ENCODE data around the gene PTGS1. TPM values are rescaled to one million over a fixed set of nuclear protein-coding genes. Genes with fewer than 3 reads are reported as not detected.

Gene PTGS1
- total and polyA plus RNA-seq, 9 of the 15 experiments (the other 6 are each of a cell fraction or from before 2014, with no cell fraction given), result 3.4 to 12.9 (median 5.3) TPM

- 4% methylated on average over 11 of the region's 11 CpGs for WGBS (ENCODE audit: insufficient coverage, low coverage, missing lambda C conversion rate)
- CTCF ChIA-PET (ENCODE audit: low intra/inter-chr PET ratio), result interaction anchor here (0.6 to 6.0 kb wide), 7 partner anchors 121 to 459 kb away, joined by 3 to 88 read pairs (median 5); no protein-coding TSS in a partner anchor
- POLR2A ChIA-PET, result interaction anchor here (0.6 to 2.5 kb wide), 5 partner anchors 84 to 249 kb away, joined by 3 to 11 read pairs (median 3); no protein-coding TSS in a partner anchor
- BruUV-seq (replicated peaks), result no TSS peak
- Histone ChIP-seq H3K27ac (ENCODE audit: extremely low read depth, low read depth, low read length) (no peak overlapping the region), H3K4me1 (replicated peaks in 1 of 2; ENCODE audit: control insufficient read depth in 2 of 2, insufficient read depth in 2 of 2, low read length in 2 of 2) (peaks cover 0 to 4% of the 10 kb centered on the region in 2 experiments; a peak in 1 of 5 replicates), H3K27me3 (ENCODE audit: control insufficient read depth in 2 of 2, insufficient read depth in 2 of 2, low read length in 2 of 2) (no peaks in the 10 kb centered on the region; a peak in 1 of 5 replicates), H4K20me1 (replicated peaks; ENCODE audit: control insufficient read depth, insufficient read depth, low read length) (no peaks in the 10 kb centered on the region; the same call in 1 of the 2 replicates), H3K4me2 (ENCODE audit: insufficient read depth, low read length) (no peak overlapping the region), H3K79me2 (ENCODE audit: control insufficient read depth, insufficient read depth, low read length) (no peaks in the 10 kb centered on the region), H3K9ac (ENCODE audit: insufficient read depth in 1 of 2, low read depth in 2 of 2, low read length in 2 of 2) (no peak overlapping the region), H2AFZ (ENCODE audit: low read depth, low read length) (no peak overlapping the region), H3K9me3 (replicated peaks; ENCODE audit: control insufficient read depth, insufficient read depth, low read depth, low read length) (no peaks in the 10 kb centered on the region; the same call in 1 of the 2 replicates), H3K9me1 (ENCODE audit: control insufficient read depth, insufficient read depth, low read length) (no peaks in the 10 kb centered on the region), H3K36me3 (ENCODE audit: control insufficient read depth, insufficient read depth, low read length) (no peaks in the 10 kb centered on the region), H3K4me3 (no peak overlapping the region)
- ATAC-seq (peak; percentile 99), DNase-seq (ENCODE audit: extremely low read depth in 1 of 4, low spot score in 3 of 4) (peak; percentile 83 to 88 (median 88)), FAIRE-seq (peak; percentile 99)
- in situ Hi-C loops (cut with MboI) (loop anchor here (5.0 kb wide), 2 partner anchors 102 to 228 kb away; no protein-coding TSS in a partner anchor), intact Hi-C loops (cut with micrococcal nuclease) (loop anchor here (1.0 to 2.0 kb wide), 5 partner anchors 103 to 460 kb away; no protein-coding TSS in a partner anchor)
- TF ChIP-seq REST (IDR thresholded peaks at IDR 0.05; ENCODE audit: borderline replicate concordance) (peak; percentile 96), REST (CRISPR knock-in tag; IDR thresholded peaks at IDR 0.05; ENCODE audit: low read depth) (no peak), RREB1 (CRISPR knock-in tag; IDR thresholded peaks at IDR 0.05) (0 out of 2 replicates have a peak, but pooled peaks have one; percentile 7), SOX6 (IDR thresholded peaks at IDR 0.05) (peak; percentile 25; the same call in 1 of the 2 replicates), ZFP1 (CRISPR knock-in tag; IDR thresholded peaks at IDR 0.05) (no peak), RCOR1 (IDR thresholded peaks at IDR 0.05; ENCODE audit: borderline replicate concordance in 1 of 2, low read depth in 2 of 2, low read length in 2 of 2) (peak in 1 of 2 experiments; percentile 59; a peak in 2 of 4 replicates)
These were observed 20.1 kb upstream of the PTGS1 start for GRCh38 chr9:122350577-122351355.
